ENCODE results near the gene FXYD4.

DNA sequence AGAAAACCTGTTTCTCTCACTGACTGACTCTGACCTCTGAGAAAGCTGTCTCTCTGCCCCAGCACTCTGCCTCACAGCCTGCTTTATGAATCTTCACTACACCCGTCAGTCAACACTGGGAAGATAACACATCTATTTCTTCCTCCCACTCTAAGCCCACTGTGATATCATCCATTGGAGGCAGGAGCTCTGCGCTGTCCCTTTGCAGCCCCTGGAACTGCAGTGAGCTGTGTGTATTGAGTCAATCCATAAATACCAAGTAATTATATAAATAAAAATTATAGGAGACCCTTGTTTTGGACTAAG, 17.2 kb upstream of the FXYD4 start:
- TF ChIP-seq, protein P1, sequence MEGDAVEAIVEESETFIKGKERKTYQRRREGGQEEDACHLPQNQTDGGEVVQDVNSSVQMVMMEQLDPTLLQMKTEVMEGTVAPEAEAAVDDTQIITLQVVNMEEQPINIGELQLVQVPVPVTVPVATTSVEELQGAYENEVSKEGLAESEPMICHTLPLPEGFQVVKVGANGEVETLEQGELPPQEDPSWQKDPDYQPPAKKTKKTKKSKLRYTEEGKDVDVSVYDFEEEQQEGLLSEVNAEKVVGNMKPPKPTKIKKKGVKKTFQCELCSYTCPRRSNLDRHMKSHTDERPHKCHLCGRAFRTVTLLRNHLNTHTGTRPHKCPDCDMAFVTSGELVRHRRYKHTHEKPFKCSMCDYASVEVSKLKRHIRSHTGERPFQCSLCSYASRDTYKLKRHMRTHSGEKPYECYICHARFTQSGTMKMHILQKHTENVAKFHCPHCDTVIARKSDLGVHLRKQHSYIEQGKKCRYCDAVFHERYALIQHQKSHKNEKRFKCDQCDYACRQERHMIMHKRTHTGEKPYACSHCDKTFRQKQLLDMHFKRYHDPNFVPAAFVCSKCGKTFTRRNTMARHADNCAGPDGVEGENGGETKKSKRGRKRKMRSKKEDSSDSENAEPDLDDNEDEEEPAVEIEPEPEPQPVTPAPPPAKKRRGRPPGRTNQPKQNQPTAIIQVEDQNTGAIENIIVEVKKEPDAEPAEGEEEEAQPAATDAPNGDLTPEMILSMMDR (IDR thresholded peaks at IDR 0.05): no peak
- no peak for TF ChIP-seq POLR2A (IDR thresholded peaks at IDR 0.05)
